H4 (cell line): ENCODE measurements around the gene NUS1. TPM values are rescaled to one million over a fixed set of nuclear protein-coding genes. Genes with fewer than 3 reads are reported as not detected.
"Not testable (repeated sequence)": the region's sequence is repeated elsewhere in the genome, so short reads cannot be mapped to it uniquely, and the experiment has no call there.

ENCODE experiments used
- DNase-seq: peaks from one replicate; pipeline ENCODE4 v3.0.0-alpha.2; 2015; ENCODE audit warnings: low spot score
- total RNA-seq: library from RNA; depleted of rRNA; stranded (reverse); fragments of >200 nt; shearing (Covaris generic); gene quantifications from 2 replicates; pipeline ENCODE4 v1.2.3, GENCODE V29; 2014; rRNA removed

Gene NUS1
- 11.7 and 12.2 TPM in 2 replicates for total RNA-seq

- DNase-seq, result peak; percentile 83
Observed at GRCh38 chr6:117674991-117675657, at the start of gene NUS1. NUS1 (plus strand) TSS chr6:117675469; CDS start chr6:117675671, 202 bp downstream.

GRCh38 chr6:117627533-117627932 lies 47.7 kb upstream of the NUS1 start:
- no peak for DNase-seq

- no peak for DNase-seq
Observed at GRCh38 chr6:117629119-117629660, 46.1 kb upstream of the NUS1 start.

GRCh38 chr6:117637770-117638169 lies 37.5 kb upstream of the NUS1 start:
- no peak for DNase-seq

GRCh38 chr6:117642976-117643375 lies 32.3 kb upstream of the NUS1 start:
- DNase-seq, result no peak

- not testable (repeated sequence) for DNase-seq
Observed at GRCh38 chr6:117651984-117652383, 23.3 kb upstream of the NUS1 start.

GRCh38 chr6:117653949-117654348 lies 21.3 kb upstream of the NUS1 start:
- DNase-seq, result no peak

GRCh38 chr6:117655380-117655779 lies 19.9 kb upstream of the NUS1 start:
- DNase-seq, result no peak

GRCh38 chr6:117666881-117667280 lies 8.4 kb upstream of the NUS1 start:
- DNase-seq, result no peak

GRCh38 chr6:117668736-117669135 lies 6.5 kb upstream of the NUS1 start:
- no peak for DNase-seq

- no peak for DNase-seq
Observed at GRCh38 chr6:117674503-117674902, 766 bp upstream of the NUS1 start.

GRCh38 chr6:117675658-117676301 lies 511 bp downstream of the NUS1 start:
- DNase-seq, result not testable (repeated sequence)

- no peak for DNase-seq
Observed at GRCh38 chr6:117676577-117677218, 1.4 kb downstream of the NUS1 start.

- DNase-seq, result no peak
Observed at GRCh38 chr6:117677553-117678141, 2.4 kb downstream of the NUS1 start.

- DNase-seq, result no peak
Observed at GRCh38 chr6:117681162-117681741, 6.0 kb downstream of the NUS1 start.

- no peak for DNase-seq
Observed at GRCh38 chr6:117684749-117685148, 9.5 kb downstream of the NUS1 start.

- no peak for DNase-seq
Observed at GRCh38 chr6:117685359-117685758, 10.1 kb downstream of the NUS1 start.

GRCh38 chr6:117687021-117687648 lies 11.9 kb downstream of the NUS1 start:
- no peak for DNase-seq

- not testable (repeated sequence) for DNase-seq
Observed at GRCh38 chr6:117689584-117689983, 14.3 kb downstream of the NUS1 start.

GRCh38 chr6:117706504-117706903 lies 31.2 kb downstream of the NUS1 start:
- DNase-seq, result no peak

- DNase-seq, result not testable (repeated sequence)
Observed at GRCh38 chr6:117706936-117707509, 31.8 kb downstream of the NUS1 start.
